HepG2 (cell line): Measurements from ENCODE around the gene TMEM107. TPM values are rescaled to one million over a fixed set of nuclear protein-coding genes. Genes with fewer than 3 reads are reported as not detected.

Experiments used
- ATF3 ChIP-seq: sonication (generic); formaldehyde crosslinking; IDR thresholded peaks from 2 replicates; pipeline ENCODE4 v1.4.0; 2020; ENCODE audit warnings: missing genetic modification reagents
- ATRX ChIP-seq: sonication (generic); formaldehyde crosslinking; IDR thresholded peaks from 2 replicates; pipeline ENCODE4 v1.4.0; 2020; ENCODE audit warnings: missing genetic modification reagents, borderline replicate concordance
- CEBPG ChIP-seq: IDR thresholded peaks from 2 replicates; pipeline ENCODE4 v1.6.1; 2016
- FOXC1 ChIP-seq: sonication (generic); formaldehyde crosslinking; IDR thresholded peaks from 2 replicates; pipeline ENCODE4 v1.8.0; 2022; ENCODE audit warnings: mild to moderate bottlenecking, missing genetic modification reagents, borderline replicate concordance
- GABPB1 ChIP-seq: IDR thresholded peaks from 2 replicates; pipeline ENCODE4 v1.6.1; 2016; ENCODE audit warnings: mild to moderate bottlenecking, missing genetic modification reagents, moderate library complexity, missing compliant biosample characterization
- GPBP1L1 ChIP-seq: sonication (generic); formaldehyde crosslinking; IDR thresholded peaks from 2 replicates; pipeline ENCODE4 v1.5.0; 2020; ENCODE audit warnings: mild to moderate bottlenecking, missing genetic modification reagents
- GTF3A ChIP-seq: sonication (generic); formaldehyde crosslinking; conservative IDR thresholded peaks from 2 replicates; pipeline ENCODE4 v1.4.0; 2020; ENCODE audit warnings: mild to moderate bottlenecking, missing genetic modification reagents
- KLF15 ChIP-seq: sonication (generic); formaldehyde crosslinking; IDR thresholded peaks from 2 replicates; pipeline ENCODE4 v1.8.1; 2023; ENCODE audit warnings: borderline replicate concordance, mild to moderate bottlenecking, inconsistent platforms, missing genetic modification reagents, mixed read lengths
- LCORL ChIP-seq, 2 experiments: fragments of 450-650 bp in 1 of 2; sonication (generic) in 1 of 2; formaldehyde crosslinking in 1 of 2; IDR thresholded peaks; 2 replicates each; pipeline versions ENCODE4 v1.5.0 to v1.6.1; 2017 to 2020; ENCODE audit warnings: antibody characterized with exemption in 1 of 2, missing genetic modification reagents in 1 of 2
- MIXL1 ChIP-seq: IDR thresholded peaks from 2 replicates; pipeline ENCODE4 v1.6.1; 2016
- MTERF4 ChIP-seq: sonication (generic); formaldehyde crosslinking; IDR thresholded peaks from 2 replicates; pipeline ENCODE4 v1.8.0; 2023; ENCODE audit warnings: mild to moderate bottlenecking, missing genetic modification reagents
- SALL1 ChIP-seq: sonication (generic); formaldehyde crosslinking; IDR thresholded peaks from 2 replicates; pipeline ENCODE4 v1.8.0; 2022; ENCODE audit warnings: mild to moderate bottlenecking, missing genetic modification reagents
- SALL2 ChIP-seq: sonication (generic); formaldehyde crosslinking; IDR thresholded peaks from 2 replicates; pipeline ENCODE4 v1.8.1; 2023; ENCODE audit warnings: mild to moderate bottlenecking, missing genetic modification reagents, inconsistent platforms
- SKI ChIP-seq: fragments of 450-650 bp; IDR thresholded peaks from one replicate; pipeline ENCODE4 v1.6.1; 2018; ENCODE audit warnings: mild to moderate bottlenecking; ENCODE audit not compliant: partially characterized antibody
- SOX6 ChIP-seq, 2 experiments: fragments of 450-650 bp in 1 of 2; sonication (generic) in 1 of 2; formaldehyde crosslinking in 1 of 2; IDR thresholded peaks; 2 replicates each; pipeline versions ENCODE4 v1.4.0 to v1.6.1; 2017 to 2020; ENCODE audit warnings: antibody characterized with exemption in 1 of 2, mild to moderate bottlenecking in 1 of 2, missing genetic modification reagents in 1 of 2
- TMF1 ChIP-seq: sonication (generic); formaldehyde crosslinking; IDR thresholded peaks from 2 replicates; pipeline ENCODE4 v1.8.1; 2022; ENCODE audit warnings: low read depth, missing genetic modification reagents
- ZNF251 ChIP-seq: sonication (generic); formaldehyde crosslinking; IDR thresholded peaks from 2 replicates; pipeline ENCODE4 v1.9.0; 2021; ENCODE audit warnings: mild to moderate bottlenecking, missing genetic modification reagents
- ZNF335 ChIP-seq: sonication (generic); formaldehyde crosslinking; IDR thresholded peaks from 2 replicates; pipeline ENCODE4 v1.4.0; 2020; ENCODE audit warnings: missing genetic modification reagents
- ZNF572 ChIP-seq: sonication (generic); formaldehyde crosslinking; IDR thresholded peaks from 2 replicates; pipeline ENCODE4 v1.5.1; 2020; ENCODE audit warnings: mild to moderate bottlenecking, missing genetic modification reagents
- ZNF740 ChIP-seq: sonication (generic); formaldehyde crosslinking; IDR thresholded peaks from 2 replicates; pipeline ENCODE4 v1.4.0; 2020; ENCODE audit warnings: missing genetic modification reagents
- polyA plus RNA-seq, 8 experiments: library from polyadenylated mRNA; depleted of rRNA in 3 of 8; stranded (reverse) in 7 of 8; unstranded in 1 of 8; fragments of >200 nt; fragmentation: Illumina TruSeq in 4 of 8; extraction: Trizol in 4 of 8; gene quantifications; 2 replicates each; pipeline versions ENCODE4 v1.2.1 to v1.2.3, GENCODE V29; 2011 to 2016; ENCODE audit warnings: low read depth in 4 of 8, missing spikeins in 1 of 8, mixed read lengths in 1 of 8; ENCODE audit not compliant: insufficient read depth in 1 of 8
- total RNA-seq, 5 experiments: library from RNA; depleted of rRNA; stranded (reverse); fragments of >200 nt; fragmentation: Illumina TruSeq; extraction: Trizol; gene quantifications; 2 replicates each; pipeline ENCODE4 v1.2.3, GENCODE V29; 2016; ENCODE audit warnings: low read depth in 1 of 5
- TF ChIP-seq, protein P1 (sequence below): sonication (generic); formaldehyde crosslinking; IDR thresholded peaks from 2 replicates; pipeline ENCODE4 v1.5.1; 2020; ENCODE audit warnings: missing genetic modification reagents, mild to moderate bottlenecking, borderline replicate concordance
- TF ChIP-seq, protein P2 (sequence below): sonication (generic); formaldehyde crosslinking; IDR thresholded peaks from 2 replicates; pipeline ENCODE4 v1.5.0; 2020; ENCODE audit warnings: missing genetic modification reagents

The TMEM107 gene
- total and polyA plus RNA-seq, 2 of the 13 experiments (the other 11 are each of a cell fraction or from before 2014, with no cell fraction given): 7.2 to 15.3 TPM

DNA sequence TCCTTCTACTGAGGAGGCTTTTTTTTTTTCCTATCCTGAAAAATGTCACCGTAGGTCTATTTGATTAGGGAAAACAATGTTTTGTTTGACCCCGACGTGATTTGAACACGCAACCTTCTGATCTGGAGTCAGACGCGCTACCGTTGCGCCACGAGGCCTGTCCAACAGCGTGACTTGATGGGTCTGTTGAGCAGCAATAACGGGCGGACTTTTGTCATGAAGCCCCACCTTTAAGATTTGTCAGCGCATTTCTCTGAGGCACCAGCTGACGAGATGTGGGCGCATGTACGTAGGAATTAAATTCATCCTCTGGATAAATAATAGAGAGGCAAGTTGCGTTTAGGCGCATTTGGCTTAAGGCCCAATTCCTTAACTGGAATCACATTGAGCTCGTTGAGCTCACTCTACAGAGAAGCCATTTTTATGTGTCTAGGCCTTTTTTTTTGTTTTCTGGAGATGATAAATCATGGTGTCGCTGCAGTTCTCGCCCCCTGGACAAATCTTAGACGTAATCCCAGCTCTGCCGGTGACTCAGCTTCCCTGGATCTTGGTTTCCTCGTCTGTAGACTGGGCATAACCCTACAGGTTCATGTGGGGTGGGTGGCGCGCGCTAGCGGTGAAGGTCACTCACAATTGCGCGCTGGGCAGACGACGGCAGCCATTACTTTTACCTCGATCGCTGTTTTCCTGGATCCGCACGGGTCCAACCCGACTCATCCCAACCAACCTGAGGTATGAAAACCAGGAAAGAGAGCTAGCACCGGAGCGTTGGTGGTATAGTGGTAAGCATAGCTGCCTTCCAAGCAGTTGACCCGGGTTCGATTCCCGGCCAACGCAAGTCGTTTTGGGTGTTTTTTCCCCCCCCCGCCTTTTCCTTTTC is 44.8 kb upstream of the TMEM107 start (continued):
- TF ChIP-seq SOX6 (IDR thresholded peaks at IDR 0.05) (no peak), SOX6 (CRISPR knock-in tag; IDR thresholded peaks at IDR 0.05) (peak; percentile 67), ZNF572 (CRISPR knock-in tag) (no peak), SALL2 (CRISPR knock-in tag) (no peak; the same call in 1 of the 2 replicates), ZNF251 (CRISPR knock-in tag) (no peak), ZNF740 (CRISPR knock-in tag) (peak; percentile 79), GPBP1L1 (CRISPR knock-in tag) (no peak), GABPB1 (no peak; the same call in none of the 2 replicates), MTERF4 (no peak), CEBPG (CRISPR knock-in tag) (peak; percentile 79), ATRX (CRISPR knock-in tag) (no peak), SKI (peak; percentile 66), TMF1 (CRISPR knock-in tag) (peak; percentile 56; the same call in 1 of the 2 replicates), ATF3 (CRISPR knock-in tag) (0 out of 2 replicates have a peak, but pooled peaks have one; percentile 26), MIXL1 (CRISPR knock-in tag) (peak; percentile 83), LCORL (IDR thresholded peaks at IDR 0.05) (no peak), LCORL (CRISPR knock-in tag; IDR thresholded peaks at IDR 0.05) (0 out of 2 replicates have a peak, but pooled peaks have one; percentile 30), KLF15 (CRISPR knock-in tag) (peak; percentile 47; the same call in 1 of the 2 replicates), SALL1 (peak; percentile 74), GTF3A (no peak), FOXC1 (CRISPR knock-in tag) (peak; percentile 83), ZNF335 (CRISPR knock-in tag) (no peak)
- TF ChIP-seq, protein P1, sequence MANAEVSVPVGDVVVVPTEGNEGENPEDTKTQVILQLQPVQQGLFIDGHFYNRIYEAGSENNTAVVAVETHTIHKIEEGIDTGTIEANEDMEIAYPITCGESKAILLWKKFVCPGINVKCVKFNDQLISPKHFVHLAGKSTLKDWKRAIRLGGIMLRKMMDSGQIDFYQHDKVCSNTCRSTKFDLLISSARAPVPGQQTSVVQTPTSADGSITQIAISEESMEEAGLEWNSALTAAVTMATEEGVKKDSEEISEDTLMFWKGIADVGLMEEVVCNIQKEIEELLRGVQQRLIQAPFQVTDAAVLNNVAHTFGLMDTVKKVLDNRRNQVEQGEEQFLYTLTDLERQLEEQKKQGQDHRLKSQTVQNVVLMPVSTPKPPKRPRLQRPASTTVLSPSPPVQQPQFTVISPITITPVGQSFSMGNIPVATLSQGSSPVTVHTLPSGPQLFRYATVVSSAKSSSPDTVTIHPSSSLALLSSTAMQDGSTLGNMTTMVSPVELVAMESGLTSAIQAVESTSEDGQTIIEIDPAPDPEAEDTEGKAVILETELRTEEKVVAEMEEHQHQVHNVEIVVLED (CRISPR knock-in tag): 0 out of 2 replicates have a peak, but pooled peaks have one; percentile 60
- TF ChIP-seq, protein P2, sequence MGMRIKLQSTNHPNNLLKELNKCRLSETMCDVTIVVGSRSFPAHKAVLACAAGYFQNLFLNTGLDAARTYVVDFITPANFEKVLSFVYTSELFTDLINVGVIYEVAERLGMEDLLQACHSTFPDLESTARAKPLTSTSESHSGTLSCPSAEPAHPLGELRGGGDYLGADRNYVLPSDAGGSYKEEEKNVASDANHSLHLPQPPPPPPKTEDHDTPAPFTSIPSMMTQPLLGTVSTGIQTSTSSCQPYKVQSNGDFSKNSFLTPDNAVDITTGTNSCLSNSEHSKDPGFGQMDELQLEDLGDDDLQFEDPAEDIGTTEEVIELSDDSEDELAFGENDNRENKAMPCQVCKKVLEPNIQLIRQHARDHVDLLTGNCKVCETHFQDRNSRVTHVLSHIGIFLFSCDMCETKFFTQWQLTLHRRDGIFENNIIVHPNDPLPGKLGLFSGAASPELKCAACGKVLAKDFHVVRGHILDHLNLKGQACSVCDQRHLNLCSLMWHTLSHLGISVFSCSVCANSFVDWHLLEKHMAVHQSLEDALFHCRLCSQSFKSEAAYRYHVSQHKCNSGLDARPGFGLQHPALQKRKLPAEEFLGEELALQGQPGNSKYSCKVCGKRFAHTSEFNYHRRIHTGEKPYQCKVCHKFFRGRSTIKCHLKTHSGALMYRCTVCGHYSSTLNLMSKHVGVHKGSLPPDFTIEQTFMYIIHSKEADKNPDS (CRISPR knock-in tag): peak; percentile 72; the same call in 1 of the 2 replicates
